HG03135 (cell line): Measurements from ENCODE around the gene FBXO47.
"Not testable (repeated sequence)": the region's sequence is repeated elsewhere in the genome, so short reads cannot be mapped to it uniquely, and the experiment has no call there.

Experiments used
- ATAC-seq: cut with Tn5 transposase; IDR thresholded peaks from one replicate; pipeline ENCODE4 v1.9.1; 2021; ENCODE audit warnings: mild to moderate bottlenecking, moderate library complexity; ENCODE audit not compliant: unreplicated experiment

FBXO47 gene

DNA sequence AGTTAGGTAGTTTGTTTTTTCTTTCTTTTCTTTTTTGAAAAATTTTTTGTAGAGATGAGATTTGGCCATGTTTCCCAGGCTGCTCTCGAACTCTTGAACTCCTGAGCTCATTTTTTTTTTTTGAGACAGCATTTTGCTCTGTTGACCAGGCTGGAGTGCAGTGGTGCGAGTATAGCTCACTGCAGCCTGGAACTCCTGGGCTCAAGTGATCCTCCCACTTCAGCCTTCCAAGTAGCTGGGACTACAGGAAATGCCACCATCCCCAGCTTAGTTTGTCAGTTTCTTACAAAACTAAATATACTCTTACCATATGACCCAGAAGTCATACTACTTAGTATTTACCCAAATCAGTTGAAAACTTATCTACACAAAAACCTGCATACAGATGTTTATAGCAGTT is 14.4 kb upstream of the FBXO47 start:
- no peak for ATAC-seq

DNA sequence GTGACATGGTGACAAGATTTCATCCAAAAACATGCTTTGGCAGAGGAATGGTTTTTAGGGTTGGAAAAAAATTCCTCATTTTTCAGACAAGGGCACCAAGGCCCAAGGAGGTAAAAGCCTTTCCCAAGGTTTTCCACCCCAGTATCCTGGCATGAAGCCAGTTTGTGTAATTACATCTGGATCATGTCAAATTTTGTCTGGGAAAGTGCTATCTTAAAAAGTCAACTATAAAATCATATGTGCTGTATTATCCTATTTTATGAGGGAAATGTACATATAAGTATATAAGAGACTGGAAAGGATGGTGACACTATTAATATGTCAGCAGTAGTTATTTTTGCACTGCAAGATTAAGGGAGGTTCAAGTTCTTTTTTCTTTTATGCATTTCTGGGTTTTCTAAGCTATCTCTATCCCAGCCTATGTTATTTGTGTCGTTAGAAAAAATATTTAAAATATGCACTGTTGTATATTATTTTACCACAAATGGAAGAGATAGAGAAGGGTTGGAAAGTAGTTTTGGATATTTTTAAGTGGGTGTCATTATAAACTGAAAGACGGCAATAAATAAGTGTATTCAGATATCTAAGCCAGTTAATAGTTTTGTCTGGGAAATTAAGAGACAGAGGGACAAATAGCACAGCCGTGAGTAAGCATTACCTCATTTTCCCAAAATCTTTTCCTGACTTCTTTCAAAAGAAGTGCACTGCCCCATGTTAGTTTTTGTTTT is 13.5 kb upstream of the FBXO47 start:
- no peak for ATAC-seq

DNA sequence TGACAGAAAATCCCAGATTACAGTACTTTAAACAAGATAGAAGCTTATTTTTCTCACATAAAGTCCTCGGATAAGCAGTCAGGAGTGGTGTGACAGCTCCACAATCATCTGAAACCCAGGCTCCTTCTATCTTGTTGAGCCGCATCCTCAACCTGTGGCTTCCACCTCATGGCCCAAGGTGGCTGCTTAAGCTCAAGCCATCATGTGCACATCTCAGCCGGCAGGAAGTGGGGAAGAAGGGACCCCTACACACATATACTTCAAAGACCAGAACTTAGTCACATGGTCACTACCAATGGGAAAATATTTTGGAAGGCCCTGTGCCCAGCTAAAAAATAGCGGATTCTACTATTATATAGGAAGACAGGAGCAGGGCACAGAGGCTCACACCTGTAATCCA is 11.0 kb upstream of the FBXO47 start:
- no peak for ATAC-seq

DNA sequence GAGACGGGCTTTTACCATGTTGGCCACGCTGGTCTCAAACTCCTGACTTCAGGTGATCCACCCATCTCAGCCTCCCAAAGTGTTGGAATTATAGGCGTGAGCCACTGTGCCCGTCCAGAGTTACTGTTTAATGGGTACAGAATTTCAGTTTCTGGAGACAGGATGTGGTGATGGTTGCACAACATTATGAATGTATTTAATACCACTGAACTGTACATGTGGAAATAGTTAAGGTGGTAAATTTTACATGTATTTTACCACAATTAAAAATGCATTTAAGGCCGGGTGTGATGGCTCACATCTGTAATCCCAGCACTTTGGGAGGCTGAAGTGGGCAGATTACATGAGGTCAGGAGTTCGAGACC is 9.0 kb upstream of the FBXO47 start:
- not testable (repeated sequence) for ATAC-seq

DNA sequence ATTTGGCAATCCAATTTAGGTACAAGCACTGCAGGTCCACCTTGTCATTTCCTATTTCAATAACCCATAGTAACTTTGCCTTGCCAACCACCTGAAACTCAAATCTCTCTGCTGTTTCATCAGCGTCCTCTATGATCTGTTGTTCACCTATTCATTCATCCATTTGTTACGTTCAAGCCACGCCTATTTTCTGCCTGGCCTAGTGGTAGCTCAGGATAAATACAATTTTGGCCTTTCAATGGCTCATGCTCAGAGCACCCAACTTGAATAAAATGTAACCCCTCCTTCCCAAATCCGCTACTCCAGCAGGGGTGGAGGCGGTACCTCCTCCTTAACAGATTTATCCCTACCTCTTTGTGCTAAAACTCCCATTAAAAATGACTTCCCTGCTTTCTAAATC is 3.6 kb upstream of the FBXO47 start:
- no peak for ATAC-seq

DNA sequence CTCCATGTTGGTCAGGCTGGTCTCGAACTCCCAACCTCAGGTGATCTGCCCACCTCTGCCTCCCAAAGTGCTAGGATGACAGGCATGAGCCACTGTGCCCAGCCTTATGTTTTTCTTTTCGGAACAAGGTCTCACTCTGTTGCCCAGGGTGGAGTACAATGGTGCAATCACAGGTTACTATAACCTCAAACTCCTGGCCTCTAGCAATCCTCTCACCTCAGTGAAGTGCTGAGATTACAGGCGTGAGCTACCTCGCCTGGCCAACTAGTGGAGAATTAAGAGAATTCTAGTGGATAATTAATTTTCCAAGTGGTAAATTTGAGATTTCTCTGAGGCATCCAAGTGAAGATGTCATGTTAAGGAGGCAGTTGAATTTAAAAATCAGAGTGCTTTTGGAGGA is 2.9 kb upstream of the FBXO47 start:
- no peak for ATAC-seq

DNA sequence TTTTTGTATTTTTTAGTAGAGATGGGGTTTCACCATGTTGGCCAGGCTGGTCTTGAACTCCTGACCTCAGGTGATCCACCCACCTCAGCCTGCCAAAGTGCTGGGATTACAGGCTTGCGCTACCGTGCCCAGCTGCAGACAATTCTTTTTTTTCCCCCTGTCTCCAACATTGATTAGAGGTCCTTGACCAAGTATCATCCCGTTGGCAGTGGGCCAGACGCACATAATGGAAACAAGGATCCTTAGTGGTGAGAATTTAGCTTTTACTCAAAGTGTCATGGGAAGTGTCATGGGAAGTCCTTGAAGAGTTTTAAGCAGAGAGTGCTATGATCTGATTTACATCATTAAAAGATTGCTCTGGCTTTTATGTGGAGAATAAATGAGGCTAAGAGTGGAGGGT is 2.1 kb upstream of the FBXO47 start:
- no peak for ATAC-seq

DNA sequence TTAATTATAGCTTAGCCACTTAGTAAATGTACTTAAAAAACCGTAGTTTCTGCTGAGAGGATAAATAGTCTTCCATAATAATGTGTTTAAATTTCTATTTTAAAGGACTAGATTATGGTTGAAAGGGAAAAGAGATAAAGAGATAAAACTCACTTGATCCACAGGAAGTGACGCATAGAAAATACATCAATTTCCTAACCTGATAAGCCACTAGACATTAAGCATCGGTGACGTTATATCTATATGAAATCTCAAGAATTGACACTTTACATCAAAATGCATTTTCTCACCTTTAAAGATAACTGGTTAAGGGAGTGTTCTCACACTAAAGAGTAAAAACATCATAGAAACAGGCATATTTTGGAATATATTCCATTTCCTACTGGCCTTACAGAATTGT is 5.8 kb downstream of the FBXO47 start:
- no peak for ATAC-seq

DNA sequence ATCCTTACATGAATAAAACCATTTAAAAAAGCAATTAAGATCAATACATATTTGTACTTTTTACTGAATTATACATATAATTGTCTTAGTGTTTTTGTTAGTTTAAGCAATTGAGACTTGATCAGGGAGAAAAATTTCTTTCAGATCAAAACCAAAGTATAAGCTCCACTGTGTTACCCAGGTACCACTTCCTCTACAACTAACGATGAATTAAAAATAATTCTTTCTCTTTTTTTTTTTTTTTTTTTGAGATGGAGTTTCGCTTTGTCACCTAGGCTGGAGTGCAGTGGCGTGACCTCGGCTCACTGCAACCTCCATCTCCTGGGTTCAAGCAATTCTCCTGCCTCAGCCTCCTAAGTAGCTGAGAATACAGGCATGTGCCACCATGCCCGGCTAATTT is 6.8 kb downstream of the FBXO47 start:
- no peak for ATAC-seq

DNA sequence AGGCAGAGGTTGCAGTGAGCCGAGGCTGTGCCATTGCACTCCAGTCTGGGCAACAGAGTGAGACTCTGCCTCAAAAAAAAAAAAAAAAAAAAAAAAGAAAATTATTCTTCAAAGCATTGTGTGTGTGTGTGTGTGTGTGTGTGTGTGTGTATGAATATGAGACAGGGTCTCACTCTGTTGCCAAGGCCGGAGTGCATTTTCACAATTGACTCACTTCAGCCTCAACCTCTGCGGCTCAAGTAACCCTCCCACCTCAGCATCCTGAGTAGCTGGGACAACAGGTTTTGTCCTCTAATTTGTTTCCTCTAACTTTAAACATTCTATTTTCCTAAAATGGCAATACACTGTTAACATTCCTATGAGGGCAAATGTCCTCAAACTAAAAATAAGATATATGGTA is 7.7 kb downstream of the FBXO47 start:
- ATAC-seq, result no peak

DNA sequence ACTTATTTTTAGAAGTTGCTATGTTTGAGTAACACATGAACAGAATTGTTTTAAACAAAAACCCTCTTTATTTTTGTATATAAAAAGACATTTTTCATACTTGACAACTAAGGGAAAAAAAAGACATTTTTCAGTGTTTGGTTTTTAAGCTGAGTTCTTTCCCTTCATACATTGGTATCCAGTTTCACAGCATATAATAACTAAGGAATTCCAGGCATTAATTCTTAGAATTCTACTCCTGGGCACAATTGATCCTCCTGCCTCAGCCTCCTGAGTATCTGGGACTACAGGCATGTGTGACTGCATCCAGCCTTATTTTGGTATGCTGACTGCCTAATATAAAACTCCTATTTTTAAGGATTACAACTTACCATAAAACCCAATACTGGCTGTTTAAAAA is 8.4 kb downstream of the FBXO47 start:
- no peak for ATAC-seq

DNA sequence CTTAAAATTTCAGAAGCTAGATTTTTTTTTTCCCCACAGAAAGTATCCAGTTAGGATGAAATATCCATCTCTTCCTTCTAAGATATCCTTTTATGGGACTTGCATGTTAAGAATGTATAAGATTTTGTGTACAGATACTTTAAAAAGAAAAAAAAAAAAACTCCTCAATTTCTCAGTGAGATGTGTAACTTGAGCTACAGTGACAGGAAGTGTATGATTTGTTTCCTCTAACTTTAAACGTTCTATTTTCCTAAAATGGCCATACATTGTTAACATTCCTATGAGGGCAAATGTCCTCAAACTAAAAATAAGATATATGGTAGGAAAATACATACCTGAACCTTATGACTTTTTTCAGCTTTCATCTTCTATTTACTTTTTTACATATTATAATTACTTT is 8.9 kb downstream of the FBXO47 start:
- no peak for ATAC-seq

DNA sequence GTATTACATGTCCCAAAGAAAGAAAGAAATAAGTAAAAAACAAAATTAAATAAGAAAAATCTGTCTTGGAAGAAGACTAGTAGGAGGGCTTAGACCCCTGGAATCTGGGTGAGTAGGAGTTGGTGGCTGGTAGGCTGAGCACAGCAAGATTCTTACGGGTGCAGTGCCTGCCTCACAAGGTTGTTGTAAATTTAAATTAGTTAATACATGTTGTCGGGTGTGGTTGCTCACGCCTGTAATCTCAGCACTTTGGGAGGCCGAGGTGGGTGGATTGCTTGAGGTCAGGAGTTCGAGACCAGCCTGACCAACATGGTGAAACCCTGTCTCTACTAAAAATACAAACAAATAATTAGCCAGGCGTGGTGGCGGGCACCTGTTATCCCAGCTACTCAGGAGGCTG is 13.4 kb downstream of the FBXO47 start:
- ATAC-seq, result not testable (repeated sequence)

DNA sequence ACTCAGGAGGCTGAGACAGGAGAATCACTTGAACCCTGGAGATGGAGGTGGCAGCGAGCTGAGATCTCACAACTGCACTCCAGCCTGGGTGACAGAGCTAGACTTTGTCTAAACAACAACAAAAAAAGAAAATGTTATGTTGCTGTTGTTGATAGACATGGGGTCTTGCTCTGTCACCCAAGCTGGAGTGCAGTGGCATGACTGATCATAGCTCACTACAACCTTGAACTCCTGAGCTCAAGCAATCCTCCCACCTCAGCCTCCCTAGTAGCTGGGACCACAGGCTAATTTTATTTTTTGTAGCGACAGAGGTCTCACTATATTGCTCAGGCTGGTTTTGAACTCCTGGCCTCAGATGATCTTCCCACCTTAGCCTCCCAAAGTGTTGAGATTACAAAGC is 20.0 kb downstream of the FBXO47 start:
- ATAC-seq, result no peak

DNA sequence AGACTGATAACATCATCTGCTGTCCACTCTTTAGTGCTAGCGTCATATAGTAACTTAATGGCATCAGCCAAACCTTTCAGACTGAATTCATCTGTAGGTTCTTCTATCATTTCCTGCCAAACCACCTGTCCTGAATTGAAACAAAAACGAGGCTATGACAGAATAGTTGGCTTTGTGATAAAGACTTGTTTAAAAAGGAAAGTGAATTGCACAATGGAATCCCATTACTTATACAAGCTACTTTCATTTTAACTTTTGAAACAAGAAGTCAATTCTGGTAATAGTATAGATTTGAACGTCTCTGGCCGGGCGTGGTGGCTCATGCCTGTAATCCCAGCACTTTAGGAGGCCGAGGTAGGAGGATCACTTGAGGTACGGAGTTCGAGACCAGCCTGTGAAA is 23.6 kb downstream of the FBXO47 start:
- ATAC-seq, result no peak

DNA sequence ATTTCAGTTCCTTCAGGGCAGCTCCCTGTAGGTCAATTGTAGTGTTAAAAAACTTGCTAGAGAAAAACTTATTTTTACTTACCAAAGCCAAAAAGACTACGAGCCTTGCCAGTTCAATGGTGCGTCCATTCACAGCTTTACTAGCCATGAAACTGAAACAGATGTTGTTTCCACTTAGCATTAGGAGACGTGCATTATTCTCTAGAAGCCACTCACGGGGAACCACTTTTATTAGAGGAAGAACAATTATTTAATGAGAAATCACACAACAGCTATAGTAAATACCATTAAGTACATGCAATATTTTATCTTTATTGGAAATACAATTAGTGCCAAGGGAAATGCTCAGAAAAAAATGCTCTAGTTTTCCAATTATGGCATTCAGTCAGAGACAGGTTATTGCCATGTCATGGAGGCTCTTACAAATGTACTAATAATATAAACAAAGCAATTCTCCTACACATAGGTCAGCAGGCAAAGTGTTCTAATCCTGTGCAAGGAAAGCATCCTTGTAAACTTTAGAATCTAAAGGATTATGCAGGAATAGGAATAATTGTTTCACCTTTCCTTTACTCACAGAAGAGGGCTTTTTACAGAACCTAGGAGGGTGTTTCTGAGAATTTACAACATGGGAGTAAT is 24.4 kb downstream of the FBXO47 start:
- ATAC-seq, result no peak

DNA sequence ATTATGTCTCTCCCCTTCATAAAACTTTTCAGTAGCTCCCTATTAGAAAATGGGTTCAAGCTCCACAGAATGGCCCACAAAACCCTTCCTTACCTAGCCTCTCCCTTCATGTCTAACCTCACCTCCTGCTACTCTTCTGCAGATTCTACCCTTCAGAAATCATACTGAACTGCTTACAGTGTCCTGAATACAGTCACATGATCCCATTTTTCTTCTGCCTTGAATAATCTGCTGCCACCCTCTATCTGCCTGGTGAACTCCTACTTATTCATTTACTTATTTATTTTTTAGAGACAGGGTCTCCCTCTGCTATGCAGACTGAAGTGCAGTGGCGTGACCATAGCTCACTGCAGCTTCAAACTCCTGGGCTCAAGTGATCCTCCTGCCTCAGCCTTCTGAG is 26.8 kb downstream of the FBXO47 start:
- no peak for ATAC-seq

DNA sequence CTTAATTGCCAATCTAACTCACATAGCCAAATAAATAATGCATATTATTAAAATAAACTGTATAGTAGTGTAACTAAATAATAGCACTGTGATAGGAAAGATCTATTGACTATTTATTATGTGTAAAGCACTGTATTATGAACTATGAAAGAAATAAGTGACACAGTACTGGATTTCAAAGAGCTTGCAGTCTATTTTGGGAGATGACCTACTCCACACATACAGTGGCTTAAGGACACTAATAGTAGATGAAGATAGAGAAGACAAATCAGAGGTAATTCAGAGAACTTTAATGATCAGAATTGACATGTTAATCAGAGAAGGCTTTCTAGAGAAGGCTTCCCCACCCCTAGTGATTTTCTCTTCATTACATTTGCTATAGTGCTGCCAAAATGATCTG is 27.2 kb downstream of the FBXO47 start:
- ATAC-seq, result no peak

DNA sequence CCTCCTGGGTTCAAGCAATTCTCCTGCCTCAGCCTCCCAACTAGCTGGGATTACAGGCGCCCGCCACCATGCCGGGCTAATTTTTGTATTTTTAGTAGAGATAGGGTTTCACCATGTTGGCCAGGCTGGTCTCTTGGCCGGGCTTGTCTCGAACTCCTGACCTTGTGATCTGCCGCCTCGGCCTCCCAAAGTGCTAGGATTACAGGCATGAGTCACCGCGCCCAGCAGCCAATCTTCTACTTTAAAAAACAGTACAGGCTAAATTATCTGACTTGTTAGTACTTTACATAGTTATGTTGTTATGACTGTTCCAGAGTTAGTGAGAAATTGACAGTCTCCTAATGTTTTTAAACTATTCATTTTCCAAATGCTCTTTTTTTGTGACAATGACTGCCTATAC is 33.2 kb downstream of the FBXO47 start:
- ATAC-seq, result not testable (repeated sequence)

DNA sequence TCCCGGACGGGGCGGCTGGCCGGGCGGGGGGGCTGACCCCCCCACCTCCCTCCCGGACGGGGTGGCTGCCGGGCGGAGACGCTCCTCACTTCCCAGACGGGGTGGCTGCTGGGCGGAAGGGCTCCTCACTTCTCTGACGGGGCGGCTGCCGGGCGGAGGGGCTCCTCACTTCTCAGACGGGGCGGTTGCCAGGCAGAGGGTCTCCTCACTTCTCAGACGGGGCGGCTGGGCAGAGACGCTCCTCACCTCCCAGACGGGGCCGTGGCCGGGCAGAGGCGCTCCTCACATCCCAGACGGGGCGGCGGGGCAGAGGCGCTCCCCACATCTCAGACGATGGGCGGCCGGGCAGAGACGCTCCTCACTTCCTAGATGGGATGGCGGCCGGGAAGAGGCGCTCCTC is 36.4 kb downstream of the FBXO47 start:
- not testable (repeated sequence) for ATAC-seq

DNA sequence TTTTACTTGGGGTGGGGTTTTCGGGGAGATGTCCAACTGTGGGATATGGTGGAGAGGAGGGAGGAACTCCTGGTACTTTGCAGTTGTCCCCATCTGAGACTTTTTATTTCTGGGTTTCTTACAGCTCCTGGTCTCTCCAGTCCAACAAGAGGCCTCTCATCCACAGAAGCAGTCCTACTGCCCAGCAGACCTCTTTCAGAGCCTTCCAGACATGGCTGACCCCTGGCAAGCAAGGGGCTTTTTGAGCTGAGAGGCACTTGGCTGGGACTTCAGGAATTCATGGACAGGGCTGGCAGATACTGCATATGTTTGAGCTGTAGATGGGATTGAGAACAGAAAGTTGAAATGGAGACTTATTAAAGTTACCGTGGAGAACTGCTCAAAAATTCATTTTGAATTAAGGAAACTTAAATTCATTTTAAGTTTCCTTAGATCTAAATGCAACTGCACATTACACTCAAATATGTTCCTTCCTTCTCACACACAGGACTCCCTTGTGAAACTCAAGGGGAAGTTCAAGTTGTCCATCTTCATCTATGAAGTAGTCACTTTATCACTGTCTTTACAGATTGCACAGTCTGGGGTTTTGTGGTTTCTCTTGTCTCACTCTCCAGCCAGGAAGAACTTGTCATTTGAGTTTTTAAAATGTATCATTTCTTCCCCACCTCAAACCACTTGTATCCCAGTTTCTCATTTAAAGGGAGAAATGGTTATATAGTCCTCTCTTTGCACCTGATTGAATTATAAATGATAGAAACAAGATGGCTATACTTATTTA is 40.7 kb downstream of the FBXO47 start:
- no peak for ATAC-seq
